ENCODE results near the gene BBS4.
A peak's percentile ranks its signal among the peaks of the same experiment; 100 is the strongest.
"Not testable (repeated sequence)": the region's sequence is repeated elsewhere in the genome, so short reads cannot be mapped to it uniquely, and the experiment has no call there.

The BBS4 gene, protein sequence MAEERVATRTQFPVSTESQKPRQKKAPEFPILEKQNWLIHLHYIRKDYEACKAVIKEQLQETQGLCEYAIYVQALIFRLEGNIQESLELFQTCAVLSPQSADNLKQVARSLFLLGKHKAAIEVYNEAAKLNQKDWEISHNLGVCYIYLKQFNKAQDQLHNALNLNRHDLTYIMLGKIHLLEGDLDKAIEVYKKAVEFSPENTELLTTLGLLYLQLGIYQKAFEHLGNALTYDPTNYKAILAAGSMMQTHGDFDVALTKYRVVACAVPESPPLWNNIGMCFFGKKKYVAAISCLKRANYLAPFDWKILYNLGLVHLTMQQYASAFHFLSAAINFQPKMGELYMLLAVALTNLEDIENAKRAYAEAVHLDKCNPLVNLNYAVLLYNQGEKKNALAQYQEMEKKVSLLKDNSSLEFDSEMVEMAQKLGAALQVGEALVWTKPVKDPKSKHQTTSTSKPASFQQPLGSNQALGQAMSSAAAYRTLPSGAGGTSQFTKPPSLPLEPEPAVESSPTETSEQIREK

DNA sequence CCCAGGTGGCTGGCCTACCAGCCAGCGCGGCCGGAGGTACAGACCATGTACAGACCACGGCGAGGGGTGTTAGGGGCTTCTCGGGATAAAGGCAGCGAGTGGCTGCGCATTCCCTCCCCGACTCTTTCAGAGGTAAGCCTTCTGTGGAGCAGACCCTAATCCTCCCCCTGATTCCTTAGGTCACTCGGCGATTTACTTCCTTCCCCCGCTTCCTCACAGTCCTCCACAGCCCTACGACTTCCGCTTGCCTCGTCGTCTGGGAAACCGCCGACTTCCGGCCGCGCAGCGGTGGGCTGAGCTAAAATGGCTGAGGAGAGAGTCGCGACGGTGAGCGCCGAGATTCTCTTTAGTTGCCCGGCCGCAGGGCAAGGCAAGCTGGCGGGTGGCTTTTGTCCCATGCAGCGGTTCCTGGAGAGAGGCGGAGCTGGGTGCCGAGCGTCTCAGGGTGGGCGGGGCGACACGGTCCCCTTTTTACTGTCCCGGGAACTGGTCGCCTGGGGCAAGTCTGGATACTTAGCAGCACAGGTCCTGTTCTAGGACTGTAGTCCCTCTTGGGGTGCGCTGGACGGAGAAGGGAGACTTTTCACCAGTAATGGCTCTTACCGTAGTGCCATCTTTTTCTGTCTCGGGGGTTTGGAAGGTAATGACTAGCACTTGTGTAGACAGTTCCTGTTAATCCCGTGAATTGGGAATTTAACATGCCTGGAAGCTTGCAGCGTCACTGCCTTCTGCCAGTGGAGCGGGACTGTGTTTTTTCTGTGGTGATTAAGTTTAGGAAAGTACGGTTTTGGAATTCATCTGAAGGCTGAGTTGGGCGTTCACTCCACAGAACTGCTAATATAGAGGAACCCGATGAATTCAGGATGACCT lies at the start of gene BBS4, which contains the start of gene HIGD2B:
Gene BBS4, plus strand, starts transcription at position 283 of the 870 bp plus-strand sequence. Its CDS starts 21 bp downstream, at position 304.
Gene HIGD2B, minus strand, starts transcription at position 258 of the 870 bp plus-strand sequence. CDS start 9,808 bp downstream, outside the sequence.
- TF ChIP-seq, protein P1, sequence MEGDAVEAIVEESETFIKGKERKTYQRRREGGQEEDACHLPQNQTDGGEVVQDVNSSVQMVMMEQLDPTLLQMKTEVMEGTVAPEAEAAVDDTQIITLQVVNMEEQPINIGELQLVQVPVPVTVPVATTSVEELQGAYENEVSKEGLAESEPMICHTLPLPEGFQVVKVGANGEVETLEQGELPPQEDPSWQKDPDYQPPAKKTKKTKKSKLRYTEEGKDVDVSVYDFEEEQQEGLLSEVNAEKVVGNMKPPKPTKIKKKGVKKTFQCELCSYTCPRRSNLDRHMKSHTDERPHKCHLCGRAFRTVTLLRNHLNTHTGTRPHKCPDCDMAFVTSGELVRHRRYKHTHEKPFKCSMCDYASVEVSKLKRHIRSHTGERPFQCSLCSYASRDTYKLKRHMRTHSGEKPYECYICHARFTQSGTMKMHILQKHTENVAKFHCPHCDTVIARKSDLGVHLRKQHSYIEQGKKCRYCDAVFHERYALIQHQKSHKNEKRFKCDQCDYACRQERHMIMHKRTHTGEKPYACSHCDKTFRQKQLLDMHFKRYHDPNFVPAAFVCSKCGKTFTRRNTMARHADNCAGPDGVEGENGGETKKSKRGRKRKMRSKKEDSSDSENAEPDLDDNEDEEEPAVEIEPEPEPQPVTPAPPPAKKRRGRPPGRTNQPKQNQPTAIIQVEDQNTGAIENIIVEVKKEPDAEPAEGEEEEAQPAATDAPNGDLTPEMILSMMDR (IDR thresholded peaks at IDR 0.05; ENCODE audit: low read depth, low read length) = no peak
- peak; percentile 55 for DNase-seq (ENCODE audit: extremely low read depth, low read depth)

DNA sequence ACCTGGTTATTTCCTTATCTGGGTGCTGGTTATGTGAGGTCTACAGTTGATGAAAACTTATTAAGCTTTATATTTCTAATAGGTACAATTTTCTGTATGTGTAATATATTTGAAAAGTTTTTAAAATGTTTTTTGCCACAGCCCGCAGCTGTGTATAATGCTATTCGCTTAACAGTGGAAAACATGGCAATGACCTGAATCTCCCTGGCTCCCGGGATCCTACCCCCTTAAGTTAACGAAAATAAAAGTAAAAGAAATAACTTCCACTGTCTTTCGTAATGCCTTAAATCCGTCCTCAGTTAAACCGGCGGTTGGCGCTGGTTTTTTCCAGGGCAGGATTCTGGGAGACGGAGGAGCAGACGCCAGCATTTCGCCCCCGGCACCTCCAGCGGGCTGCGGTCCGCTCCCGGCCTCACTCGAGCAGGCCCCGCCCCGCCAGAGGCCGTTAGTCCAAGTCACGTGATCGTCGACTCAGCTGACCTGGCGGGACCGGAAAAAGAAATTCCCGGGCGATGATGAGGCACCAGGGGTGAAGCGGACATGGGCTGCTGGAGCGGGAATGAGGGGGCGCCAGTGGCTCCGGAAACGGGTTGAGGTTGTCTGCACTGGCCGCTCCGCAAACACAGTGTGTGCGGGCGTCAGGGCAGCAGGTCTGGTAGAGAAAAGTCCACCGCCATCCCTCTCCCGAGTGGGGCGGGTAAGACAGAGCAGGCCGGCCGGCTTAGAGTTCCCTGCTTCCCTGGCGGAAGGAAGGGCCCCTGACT lies 49.3 kb upstream of the BBS4 start:
- peak; percentile 51 for DNase-seq (ENCODE audit: extremely low read depth, low read depth)

DNA sequence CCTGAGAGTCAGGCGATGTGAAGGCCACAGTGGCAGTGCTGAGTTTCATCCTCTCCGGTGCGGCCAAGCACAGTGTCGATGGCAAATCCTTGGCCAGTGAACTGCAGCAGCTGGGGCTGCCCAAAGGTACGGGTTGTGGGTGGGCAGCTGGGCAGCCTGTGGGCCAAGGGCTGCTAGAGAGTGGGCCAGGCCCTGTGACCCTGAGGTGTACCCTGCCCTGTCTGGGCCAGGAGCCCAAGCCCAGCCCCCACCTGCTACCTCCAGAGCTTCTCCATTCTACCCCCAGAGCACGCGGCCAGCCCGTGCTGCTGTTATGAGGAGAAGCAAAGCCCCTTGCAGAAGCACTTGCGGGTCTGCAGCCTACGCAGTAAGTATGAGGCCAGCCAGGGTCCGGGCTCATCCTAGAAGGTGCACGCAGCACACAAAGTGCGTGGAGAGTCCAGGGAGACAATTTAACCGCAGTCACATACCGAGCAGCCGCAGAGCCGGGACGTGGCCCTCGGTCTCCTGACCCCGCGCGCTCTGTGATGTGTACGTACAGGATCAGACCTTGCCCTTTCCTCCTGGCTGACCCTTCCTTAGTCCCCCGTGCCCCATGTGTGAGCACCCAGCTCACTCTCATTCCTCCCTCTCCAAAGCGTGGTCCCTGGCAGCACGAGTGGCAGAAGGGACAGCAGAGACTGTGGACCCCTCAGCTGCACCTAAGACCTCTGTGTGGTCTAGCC lies 46.1 kb upstream of the BBS4 start:
- not testable (repeated sequence) for DNase-seq (ENCODE audit: extremely low read depth, low read depth)

DNA sequence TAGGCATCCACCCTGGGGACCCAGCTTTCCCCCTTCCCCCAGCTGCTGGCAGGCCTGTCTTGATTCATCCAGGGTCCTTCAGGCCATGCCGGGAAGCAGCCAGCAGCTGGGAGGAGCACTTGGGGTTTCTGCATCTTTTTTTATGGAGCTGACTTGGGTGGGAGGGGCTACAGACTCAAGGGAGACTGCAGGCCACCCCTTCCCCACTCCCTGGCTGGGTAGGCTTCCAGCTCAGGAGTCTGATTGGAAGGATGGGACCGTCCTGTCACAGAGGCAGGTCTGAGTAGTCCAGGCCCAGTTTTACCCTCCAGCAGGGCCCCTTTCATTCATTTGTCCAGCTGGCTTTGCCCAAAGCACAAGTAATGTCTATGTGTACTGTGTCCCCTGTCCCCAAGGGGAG lies 43.7 kb upstream of the BBS4 start:
- DNase-seq (ENCODE audit: extremely low read depth, low read depth) = not testable (repeated sequence)

DNA sequence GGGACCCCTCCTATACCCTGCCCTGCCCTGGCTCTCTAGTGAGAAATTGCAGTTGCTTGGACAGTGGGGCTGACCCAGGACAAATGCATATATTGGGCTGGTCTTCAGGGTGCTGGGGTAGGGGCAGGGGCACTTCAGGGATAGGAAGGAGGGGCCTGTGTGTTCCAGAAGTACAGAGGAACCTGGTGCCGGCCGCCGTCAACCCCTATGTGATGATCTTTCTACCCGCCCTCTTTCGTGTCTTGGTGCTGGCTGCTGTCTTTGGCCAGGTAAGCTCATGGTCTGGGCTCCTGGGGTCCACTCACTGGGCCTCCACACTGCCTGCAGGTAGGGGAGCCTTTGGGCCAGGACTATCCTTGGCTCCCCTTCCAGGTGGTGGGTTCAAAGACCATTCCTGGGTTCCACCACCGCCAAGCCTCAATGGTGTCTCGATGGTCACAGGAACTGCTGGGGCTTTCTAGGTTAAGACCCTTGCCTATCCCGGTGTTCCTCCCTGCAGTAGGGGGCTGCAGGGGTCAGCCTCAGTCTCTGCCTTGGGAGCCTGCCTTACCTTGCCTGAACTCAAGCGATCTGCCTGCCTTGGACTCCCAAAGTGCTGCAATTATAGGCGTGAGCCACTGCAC lies 37.3 kb upstream of the BBS4 start:
- DNase-seq (ENCODE audit: extremely low read depth, low read depth) = not testable (repeated sequence)

DNA sequence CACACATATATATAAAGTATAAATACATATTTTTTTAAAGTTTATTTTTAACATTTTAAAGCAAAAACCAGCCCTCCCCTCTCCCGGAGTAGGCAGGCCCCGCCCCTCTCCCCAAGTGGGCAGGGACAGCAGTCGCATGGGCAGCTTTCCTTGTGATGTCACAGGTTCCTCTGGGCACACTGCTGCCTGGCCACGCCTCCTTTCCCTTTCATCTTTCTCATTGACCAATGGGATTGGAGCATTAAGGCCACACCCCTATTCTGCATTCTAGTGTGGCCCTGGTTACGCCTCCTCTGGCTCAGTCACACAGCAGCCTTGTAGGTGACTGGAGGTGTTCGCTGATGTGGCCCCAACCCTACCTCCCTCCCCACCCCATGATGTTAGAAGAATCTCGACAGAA lies 31.6 kb upstream of the BBS4 start, which contains the start of gene GOLGA6B:
Gene GOLGA6B, plus strand, starts transcription at position 301 of the 400 bp plus-strand sequence. Its CDS starts 41 bp downstream, at position 342.
- not testable (repeated sequence) for DNase-seq (ENCODE audit: extremely low read depth, low read depth)

DNA sequence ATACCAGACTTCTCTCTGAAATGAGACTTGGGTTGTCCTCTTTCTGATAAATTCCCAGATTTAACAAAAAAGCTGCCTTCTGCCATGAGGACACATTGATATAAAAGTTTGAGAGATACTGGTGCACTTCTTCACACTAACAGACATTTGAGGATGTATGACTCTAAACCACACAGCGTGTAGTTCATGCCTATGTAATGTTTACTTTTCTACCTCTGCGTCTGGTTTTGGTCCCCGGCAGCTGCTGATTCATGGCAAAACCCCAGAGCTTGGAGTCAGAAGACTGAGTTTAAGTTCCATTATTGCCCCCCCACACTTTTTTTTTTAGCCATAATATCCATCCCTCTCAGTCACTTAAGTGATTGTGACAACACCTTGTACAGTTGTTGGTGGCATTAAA lies 30.0 kb upstream of the BBS4 start:
- DNase-seq (ENCODE audit: extremely low read depth, low read depth) = not testable (repeated sequence)

DNA sequence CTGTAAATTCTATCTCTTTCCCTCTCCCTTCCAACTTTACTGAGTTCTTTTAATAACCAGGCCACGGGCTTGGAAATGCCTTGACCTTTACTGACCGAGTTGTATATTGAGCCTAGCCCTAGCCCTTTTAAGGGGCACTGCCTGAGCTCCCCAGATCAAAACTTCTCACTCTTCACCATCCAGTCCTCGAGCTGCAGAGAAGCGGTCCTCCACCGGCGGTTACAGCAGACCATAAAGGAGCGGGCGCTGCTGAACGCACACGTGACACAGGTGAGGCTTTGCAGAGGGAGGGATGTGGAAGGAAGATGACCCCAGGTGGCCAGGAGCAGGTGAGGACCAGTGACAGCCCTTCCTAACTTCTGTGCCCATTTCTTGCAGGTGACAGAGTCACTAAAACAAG lies 24.9 kb upstream of the BBS4 start:
- DNase-seq (ENCODE audit: extremely low read depth, low read depth) = not testable (repeated sequence)

DNA sequence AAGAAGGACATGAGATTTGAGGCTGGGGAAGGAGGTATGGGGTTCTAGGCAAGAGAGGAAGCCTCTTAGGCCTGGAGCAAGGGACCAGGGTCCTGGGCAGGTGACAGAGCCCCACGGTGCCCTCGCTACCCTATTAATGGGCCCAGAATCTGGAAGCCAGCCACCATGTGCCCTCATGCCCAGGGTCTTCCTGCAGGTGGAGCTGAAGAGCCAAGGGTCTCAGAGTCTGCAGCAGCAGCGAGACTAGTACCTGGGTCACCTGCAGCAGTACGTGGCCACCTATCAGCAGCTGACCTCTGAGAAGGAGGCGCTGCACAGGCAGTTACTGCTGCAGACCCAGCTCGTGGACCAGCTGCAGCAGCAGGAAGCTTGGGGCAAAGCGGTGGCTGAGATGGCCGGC lies 22.1 kb upstream of the BBS4 start:
- DNase-seq (ENCODE audit: extremely low read depth, low read depth) = not testable (repeated sequence)

DNA sequence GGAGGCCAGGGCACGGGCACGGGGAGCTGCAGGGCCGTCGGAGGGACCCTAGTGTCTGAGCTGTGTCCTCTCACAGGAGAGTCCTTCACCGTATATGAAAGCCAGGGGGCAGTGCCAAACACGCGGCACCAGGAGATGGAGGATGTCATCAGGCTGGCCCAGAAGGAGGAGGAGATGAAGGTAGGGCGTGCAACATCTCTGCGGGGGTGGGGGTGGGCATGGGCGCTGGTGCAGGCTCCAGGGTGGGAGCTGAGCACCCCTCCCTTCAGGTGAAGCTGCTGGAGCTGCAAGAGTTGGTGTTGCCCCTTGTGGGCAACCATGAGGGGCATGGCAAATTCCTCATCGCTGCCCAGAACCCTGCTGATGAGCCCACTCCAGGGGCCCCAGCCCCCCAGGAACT lies 20.3 kb upstream of the BBS4 start:
- not testable (repeated sequence) for DNase-seq (ENCODE audit: extremely low read depth, low read depth)

DNA sequence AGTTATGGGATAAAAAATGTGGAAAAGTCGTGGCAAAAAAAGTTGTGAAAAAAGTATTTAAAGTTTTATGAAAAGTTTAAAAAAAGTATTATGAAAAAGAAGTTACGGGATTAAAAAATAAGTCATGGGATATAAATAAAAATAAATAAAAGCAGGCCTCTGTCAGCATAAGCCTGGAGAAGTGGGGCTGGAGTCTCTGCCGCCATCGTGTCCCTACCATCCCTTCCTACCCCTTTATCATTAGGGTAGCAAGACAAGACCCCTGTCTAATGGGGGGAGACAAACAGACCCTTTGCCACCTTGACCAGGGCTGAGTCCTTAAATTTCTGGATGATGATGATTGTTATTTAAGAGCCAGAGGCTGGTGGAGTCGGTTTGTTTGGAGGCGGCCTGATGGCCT lies 16.2 kb upstream of the BBS4 start:
- not testable (repeated sequence) for DNase-seq (ENCODE audit: extremely low read depth, low read depth)

DNA sequence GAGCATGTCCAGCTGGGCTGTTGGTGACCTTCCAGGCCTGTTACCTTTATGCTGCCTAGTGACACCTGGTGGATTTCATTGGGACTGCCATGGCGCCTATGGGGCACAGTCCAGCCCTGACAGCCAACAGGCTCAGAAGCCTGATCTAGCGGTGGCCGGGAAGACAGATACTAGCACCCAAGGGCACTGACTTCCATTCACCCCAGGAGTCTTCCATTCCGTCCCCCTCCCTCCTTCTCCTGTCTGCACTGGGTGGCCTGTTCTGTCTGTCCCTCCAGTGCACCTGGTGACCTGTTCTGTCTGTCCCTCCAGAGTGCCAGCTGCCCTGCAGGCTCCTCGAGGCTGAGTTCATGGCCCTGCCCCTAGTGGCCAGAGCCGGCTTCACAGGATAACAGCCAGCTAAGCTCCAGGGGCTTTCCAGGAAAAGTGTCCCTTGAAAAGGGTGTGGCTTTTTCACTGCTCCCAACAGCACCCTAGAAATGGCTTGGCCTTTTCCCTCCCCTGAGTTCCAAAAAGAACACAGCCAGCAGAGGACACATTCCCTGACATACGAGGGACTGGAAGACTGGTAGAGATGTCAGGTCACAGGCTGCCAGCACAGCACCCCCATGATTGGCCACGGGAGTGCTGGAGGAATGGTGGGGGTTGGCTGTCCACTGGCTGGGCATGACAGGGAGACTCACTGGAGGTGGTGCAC lies 15.2 kb upstream of the BBS4 start:
- TF ChIP-seq, protein P1 (IDR thresholded peaks at IDR 0.05; ENCODE audit: low read depth, low read length) = peak; percentile 71
- peak; percentile 16 for DNase-seq (ENCODE audit: extremely low read depth, low read depth)

Data from AG09319 (cell line).